A673 (cell line): ENCODE measurements around the gene HOMER2.

ENCODE experiments used
- EZH2 ChIP-seq: fragments of 200-600 bp; sonication (generic); IDR thresholded peaks from 2 replicates; pipeline ENCODE4 v1.6.1; 2017; ENCODE audit warnings: borderline replicate concordance, low read depth, mild to moderate bottlenecking, mixed read lengths, antibody characterized with exemption, low read length; ENCODE audit not compliant: poor library complexity, severe bottlenecking
- TF ChIP-seq, protein P1 (sequence below): fragments of 300-800, 200-600 bp; sonication (generic); conservative IDR thresholded peaks from 2 replicates; pipeline ENCODE4 v1.5.1; 2017; ENCODE audit warnings: low read depth, mild to moderate bottlenecking, antibody characterized with exemption, low read length, moderate library complexity, mixed read lengths

DNA sequence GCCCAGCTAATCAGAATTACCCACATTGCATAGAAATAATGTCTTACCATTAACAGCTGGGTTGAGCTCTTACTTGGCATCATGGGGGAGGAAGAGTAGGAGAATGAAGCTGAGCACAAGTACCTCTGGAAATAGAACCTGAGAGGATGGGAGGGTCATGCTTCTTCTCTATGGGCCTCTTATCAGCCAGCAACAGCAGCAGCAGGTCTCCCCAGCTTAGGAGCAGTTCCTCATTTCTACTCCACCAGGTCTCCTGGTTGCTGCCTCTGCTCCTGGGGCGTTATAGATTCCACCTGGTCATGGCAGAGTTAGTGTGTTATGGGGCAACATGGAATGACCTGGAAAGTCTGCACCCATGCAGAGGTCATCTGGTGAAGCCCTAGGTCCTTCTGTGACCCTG lies 150.0 kb downstream of the HOMER2 start:
- TF ChIP-seq, protein P1, sequence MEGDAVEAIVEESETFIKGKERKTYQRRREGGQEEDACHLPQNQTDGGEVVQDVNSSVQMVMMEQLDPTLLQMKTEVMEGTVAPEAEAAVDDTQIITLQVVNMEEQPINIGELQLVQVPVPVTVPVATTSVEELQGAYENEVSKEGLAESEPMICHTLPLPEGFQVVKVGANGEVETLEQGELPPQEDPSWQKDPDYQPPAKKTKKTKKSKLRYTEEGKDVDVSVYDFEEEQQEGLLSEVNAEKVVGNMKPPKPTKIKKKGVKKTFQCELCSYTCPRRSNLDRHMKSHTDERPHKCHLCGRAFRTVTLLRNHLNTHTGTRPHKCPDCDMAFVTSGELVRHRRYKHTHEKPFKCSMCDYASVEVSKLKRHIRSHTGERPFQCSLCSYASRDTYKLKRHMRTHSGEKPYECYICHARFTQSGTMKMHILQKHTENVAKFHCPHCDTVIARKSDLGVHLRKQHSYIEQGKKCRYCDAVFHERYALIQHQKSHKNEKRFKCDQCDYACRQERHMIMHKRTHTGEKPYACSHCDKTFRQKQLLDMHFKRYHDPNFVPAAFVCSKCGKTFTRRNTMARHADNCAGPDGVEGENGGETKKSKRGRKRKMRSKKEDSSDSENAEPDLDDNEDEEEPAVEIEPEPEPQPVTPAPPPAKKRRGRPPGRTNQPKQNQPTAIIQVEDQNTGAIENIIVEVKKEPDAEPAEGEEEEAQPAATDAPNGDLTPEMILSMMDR = no peak
- no peak for TF ChIP-seq EZH2
